ENCODE data around the gene PCIF1. TPM values are rescaled to one million over a fixed set of nuclear protein-coding genes. Genes with fewer than 3 reads are reported as not detected.

The PCIF1 gene
- total and polyA plus RNA-seq, 9 of the 15 experiments (the other 6 are each of a cell fraction or from before 2014, with no cell fraction given): 5.8 to 29.4 (median 11.3) TPM

DNA sequence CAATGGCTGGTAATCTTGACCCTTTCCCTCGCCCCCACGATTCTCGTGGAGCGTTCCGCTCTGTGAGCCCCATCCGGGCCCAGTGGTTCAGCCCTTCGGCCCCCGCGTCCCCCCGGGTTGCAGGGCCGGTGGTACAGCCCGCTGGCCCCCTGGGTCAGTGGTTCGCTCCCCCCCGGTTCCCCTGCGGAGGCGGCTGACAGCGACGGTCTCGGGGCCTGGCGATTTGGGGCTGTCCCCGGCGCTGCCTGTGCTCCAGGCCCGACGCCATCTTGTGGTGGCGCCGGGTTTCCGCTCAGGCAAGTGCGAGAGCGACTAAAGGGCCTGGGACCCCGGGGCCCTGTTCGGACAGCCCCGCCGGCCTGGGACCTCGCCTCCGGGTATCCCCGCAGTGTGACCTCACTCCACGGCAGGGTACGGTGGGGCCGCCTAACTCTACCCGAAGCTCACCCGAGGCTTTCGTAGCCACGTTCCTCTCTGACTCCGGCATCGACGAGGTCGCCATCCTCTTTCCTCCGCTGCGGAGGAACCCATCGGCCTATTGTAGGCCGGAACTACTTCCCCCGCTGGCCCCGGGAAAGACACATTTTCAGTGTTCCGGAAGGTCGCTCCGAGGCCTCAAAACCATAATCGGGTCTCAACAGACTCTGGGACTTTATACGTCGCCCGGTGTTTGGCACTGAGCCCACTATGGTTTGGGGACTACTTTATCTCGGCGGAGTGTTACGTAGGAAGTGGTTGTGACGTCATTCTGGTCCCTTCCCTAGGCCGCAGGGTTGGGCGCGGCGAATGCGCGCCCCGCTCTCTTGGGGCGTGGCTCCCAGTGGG lies 37.4 kb downstream of the PCIF1 start, which contains the start of gene ZNF335 (continued):
- TF ChIP-seq, protein P1, sequence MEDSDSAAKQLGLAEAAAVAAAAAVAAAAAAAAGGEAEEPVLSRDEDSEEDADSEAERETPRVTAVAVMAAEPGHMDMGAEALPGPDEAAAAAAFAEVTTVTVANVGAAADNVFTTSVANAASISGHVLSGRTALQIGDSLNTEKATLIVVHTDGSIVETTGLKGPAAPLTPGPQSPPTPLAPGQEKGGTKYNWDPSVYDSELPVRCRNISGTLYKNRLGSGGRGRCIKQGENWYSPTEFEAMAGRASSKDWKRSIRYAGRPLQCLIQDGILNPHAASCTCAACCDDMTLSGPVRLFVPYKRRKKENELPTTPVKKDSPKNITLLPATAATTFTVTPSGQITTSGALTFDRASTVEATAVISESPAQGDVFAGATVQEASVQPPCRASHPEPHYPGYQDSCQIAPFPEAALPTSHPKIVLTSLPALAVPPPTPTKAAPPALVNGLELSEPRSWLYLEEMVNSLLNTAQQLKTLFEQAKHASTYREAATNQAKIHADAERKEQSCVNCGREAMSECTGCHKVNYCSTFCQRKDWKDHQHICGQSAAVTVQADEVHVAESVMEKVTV (CRISPR knock-in tag; IDR thresholded peaks at IDR 0.05): peak; percentile 47; the same call in 1 of the 2 replicates
- TF ChIP-seq ZNF668 (CRISPR knock-in tag; IDR thresholded peaks at IDR 0.05) (no peak), PTBP1 (IDR thresholded peaks at IDR 0.05; ENCODE audit: low read depth, low read length) (no peak), ZFP30 (CRISPR knock-in tag; IDR thresholded peaks at IDR 0.05; ENCODE audit: borderline replicate concordance) (no peak), KHSRP (IDR thresholded peaks at IDR 0.05) (peak; percentile 97), ZNF586 (CRISPR knock-in tag; conservative IDR thresholded peaks at IDR 0.05) (0 out of 2 replicates have a peak, but pooled peaks have one; percentile 49), NONO (IDR thresholded peaks at IDR 0.05; ENCODE audit: low read depth in 2 of 2, low read length in 1 of 2) (peak in 1 of 2 experiments; percentile 98; a peak in 2 of 4 replicates), ZNF778 (CRISPR knock-in tag; IDR thresholded peaks at IDR 0.05) (no peak), KDM5B (IDR thresholded peaks at IDR 0.05; ENCODE audit: insufficient replicate concordance, low read depth, low read length) (peak; percentile 24)
- TF ChIP-seq, protein P2, sequence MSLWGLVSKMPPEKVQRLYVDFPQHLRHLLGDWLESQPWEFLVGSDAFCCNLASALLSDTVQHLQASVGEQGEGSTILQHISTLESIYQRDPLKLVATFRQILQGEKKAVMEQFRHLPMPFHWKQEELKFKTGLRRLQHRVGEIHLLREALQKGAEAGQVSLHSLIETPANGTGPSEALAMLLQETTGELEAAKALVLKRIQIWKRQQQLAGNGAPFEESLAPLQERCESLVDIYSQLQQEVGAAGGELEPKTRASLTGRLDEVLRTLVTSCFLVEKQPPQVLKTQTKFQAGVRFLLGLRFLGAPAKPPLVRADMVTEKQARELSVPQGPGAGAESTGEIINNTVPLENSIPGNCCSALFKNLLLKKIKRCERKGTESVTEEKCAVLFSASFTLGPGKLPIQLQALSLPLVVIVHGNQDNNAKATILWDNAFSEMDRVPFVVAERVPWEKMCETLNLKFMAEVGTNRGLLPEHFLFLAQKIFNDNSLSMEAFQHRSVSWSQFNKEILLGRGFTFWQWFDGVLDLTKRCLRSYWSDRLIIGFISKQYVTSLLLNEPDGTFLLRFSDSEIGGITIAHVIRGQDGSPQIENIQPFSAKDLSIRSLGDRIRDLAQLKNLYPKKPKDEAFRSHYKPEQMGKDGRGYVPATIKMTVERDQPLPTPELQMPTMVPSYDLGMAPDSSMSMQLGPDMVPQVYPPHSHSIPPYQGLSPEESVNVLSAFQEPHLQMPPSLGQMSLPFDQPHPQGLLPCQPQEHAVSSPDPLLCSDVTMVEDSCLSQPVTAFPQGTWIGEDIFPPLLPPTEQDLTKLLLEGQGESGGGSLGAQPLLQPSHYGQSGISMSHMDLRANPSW (CRISPR knock-in tag; IDR thresholded peaks at IDR 0.05): 0 out of 2 replicates have a peak, but pooled peaks have one; percentile 6
- TF ChIP-seq, protein P3, sequence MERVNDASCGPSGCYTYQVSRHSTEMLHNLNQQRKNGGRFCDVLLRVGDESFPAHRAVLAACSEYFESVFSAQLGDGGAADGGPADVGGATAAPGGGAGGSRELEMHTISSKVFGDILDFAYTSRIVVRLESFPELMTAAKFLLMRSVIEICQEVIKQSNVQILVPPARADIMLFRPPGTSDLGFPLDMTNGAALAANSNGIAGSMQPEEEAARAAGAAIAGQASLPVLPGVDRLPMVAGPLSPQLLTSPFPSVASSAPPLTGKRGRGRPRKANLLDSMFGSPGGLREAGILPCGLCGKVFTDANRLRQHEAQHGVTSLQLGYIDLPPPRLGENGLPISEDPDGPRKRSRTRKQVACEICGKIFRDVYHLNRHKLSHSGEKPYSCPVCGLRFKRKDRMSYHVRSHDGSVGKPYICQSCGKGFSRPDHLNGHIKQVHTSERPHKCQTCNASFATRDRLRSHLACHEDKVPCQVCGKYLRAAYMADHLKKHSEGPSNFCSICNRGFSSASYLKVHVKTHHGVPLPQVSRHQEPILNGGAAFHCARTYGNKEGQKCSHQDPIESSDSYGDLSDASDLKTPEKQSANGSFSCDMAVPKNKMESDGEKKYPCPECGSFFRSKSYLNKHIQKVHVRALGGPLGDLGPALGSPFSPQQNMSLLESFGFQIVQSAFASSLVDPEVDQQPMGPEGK (CRISPR knock-in tag; IDR thresholded peaks at IDR 0.05; ENCODE audit: borderline replicate concordance): no peak
- TF ChIP-seq, protein P4, sequence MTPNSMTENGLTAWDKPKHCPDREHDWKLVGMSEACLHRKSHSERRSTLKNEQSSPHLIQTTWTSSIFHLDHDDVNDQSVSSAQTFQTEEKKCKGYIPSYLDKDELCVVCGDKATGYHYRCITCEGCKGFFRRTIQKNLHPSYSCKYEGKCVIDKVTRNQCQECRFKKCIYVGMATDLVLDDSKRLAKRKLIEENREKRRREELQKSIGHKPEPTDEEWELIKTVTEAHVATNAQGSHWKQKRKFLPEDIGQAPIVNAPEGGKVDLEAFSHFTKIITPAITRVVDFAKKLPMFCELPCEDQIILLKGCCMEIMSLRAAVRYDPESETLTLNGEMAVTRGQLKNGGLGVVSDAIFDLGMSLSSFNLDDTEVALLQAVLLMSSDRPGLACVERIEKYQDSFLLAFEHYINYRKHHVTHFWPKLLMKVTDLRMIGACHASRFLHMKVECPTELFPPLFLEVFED (CRISPR knock-in tag; conservative IDR thresholded peaks at IDR 0.05): no peak
- TF ChIP-seq, protein P5, sequence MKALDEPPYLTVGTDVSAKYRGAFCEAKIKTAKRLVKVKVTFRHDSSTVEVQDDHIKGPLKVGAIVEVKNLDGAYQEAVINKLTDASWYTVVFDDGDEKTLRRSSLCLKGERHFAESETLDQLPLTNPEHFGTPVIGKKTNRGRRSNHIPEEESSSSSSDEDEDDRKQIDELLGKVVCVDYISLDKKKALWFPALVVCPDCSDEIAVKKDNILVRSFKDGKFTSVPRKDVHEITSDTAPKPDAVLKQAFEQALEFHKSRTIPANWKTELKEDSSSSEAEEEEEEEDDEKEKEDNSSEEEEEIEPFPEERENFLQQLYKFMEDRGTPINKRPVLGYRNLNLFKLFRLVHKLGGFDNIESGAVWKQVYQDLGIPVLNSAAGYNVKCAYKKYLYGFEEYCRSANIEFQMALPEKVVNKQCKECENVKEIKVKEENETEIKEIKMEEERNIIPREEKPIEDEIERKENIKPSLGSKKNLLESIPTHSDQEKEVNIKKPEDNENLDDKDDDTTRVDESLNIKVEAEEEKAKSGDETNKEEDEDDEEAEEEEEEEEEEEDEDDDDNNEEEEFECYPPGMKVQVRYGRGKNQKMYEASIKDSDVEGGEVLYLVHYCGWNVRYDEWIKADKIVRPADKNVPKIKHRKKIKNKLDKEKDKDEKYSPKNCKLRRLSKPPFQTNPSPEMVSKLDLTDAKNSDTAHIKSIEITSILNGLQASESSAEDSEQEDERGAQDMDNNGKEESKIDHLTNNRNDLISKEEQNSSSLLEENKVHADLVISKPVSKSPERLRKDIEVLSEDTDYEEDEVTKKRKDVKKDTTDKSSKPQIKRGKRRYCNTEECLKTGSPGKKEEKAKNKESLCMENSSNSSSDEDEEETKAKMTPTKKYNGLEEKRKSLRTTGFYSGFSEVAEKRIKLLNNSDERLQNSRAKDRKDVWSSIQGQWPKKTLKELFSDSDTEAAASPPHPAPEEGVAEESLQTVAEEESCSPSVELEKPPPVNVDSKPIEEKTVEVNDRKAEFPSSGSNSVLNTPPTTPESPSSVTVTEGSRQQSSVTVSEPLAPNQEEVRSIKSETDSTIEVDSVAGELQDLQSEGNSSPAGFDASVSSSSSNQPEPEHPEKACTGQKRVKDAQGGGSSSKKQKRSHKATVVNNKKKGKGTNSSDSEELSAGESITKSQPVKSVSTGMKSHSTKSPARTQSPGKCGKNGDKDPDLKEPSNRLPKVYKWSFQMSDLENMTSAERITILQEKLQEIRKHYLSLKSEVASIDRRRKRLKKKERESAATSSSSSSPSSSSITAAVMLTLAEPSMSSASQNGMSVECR (CRISPR knock-in tag; IDR thresholded peaks at IDR 0.05): peak; percentile 62; the same call in 1 of the 2 replicates

All from K562 (cell line).